ENCODE measurements around the gene PITPNM2. TPM values are rescaled to one million over a fixed set of nuclear protein-coding genes. Genes with fewer than 3 reads are reported as not detected.
A peak's percentile ranks its signal among the peaks of the same experiment; 100 is the strongest.

PITPNM2 gene
- total and polyA plus RNA-seq, 12 donors: 5.6 to 32.7 (median 18.4) TPM

DNA sequence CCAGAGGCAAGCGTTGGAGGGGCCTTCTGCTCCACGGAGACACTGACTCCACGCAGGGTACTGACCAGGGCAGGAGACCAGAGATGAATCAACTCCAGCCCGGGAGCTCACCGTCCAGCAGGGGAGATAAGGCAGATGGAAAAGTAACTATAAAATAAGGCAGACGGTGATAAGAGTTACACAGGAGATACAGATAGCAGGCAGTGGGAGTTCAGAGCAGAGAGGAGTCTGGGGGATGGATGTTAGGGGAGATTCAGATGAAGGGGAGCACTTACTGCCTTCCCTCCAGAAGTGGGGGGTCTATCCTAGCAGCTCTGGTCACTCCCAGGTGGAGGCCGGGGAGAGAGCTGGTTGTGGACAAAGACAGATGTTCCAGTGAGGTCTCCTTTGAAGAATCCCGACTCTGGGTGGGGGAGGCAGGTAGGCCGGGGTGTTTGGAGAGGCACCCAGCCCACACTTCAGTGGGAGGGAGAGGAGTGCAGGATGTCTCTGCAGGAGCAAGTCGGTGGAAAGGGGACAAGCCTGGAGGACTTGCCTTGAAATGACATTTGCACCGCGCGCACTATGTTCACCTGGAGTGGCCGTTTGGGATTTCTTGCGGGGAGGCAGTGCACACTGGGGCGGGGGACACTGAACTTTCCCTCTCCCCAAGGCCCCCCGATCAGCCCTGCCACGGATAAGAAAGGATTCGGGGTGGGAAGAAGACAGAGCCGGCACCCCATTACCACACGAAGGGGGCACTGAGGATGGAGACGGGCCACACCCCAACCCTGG is 1.2 kb downstream of the PITPNM2 start:
- peak in 7 of 8 donors; percentile 4 to 46 (median 24) for ATAC-seq

DNA sequence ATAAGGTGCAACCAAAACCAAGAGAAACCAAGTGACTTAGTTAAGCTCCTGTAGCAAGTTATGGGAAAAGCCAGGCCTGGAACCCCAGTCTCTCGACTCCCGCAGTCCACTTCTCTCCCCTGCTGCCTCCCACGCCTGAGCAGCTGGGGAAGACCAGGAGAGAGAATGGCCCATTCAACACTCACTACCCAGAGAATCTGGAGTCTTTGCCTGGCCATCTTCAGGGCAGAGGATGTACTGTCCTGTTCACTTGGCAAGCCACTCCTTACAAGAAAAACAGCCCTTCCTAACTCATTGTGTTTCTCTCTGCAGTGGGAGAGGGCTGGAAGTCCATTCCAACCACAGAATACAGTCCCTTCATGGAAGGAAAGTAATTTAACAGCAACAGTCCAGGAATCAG is 1.8 kb downstream of the PITPNM2 start:
- peak overlapping the region in 9 of 10 donors; percentile 63 to 92 (median 83) for H3K27ac ChIP-seq
- H3K4me1 ChIP-seq: peaks cover 7 to 34% (median 27%) of the 10 kb centered on the region in 9 donors
- H3K9me3 ChIP-seq: no peaks in the 10 kb centered on the region
- ATAC-seq (peak in 3 of 8 donors; percentile 18 to 47 (median 32)), DNase-seq (no peak)
- intact Hi-C loops (cut with DNase I): loop anchor here in 8 of 10 donors (2.0 to 10.0 kb wide), 9 partner anchors 30 to 167 kb away; partner anchors contain the start of gene ARL6IP4 (in 2 of the 8)
- H3K36me3 ChIP-seq: peaks cover 0 to 9% (median 0%) of the 10 kb centered on the region in 9 donors
- peak overlapping the region in 8 of 10 donors; percentile 64 to 90 (median 72) for H3K4me3 ChIP-seq
- TF ChIP-seq, protein P1, sequence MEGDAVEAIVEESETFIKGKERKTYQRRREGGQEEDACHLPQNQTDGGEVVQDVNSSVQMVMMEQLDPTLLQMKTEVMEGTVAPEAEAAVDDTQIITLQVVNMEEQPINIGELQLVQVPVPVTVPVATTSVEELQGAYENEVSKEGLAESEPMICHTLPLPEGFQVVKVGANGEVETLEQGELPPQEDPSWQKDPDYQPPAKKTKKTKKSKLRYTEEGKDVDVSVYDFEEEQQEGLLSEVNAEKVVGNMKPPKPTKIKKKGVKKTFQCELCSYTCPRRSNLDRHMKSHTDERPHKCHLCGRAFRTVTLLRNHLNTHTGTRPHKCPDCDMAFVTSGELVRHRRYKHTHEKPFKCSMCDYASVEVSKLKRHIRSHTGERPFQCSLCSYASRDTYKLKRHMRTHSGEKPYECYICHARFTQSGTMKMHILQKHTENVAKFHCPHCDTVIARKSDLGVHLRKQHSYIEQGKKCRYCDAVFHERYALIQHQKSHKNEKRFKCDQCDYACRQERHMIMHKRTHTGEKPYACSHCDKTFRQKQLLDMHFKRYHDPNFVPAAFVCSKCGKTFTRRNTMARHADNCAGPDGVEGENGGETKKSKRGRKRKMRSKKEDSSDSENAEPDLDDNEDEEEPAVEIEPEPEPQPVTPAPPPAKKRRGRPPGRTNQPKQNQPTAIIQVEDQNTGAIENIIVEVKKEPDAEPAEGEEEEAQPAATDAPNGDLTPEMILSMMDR (IDR thresholded peaks at IDR 0.05): peak in 1 of 9 donors; percentile 17
- H3K27me3 ChIP-seq: peaks cover 0 to 12% (median 0%) of the 10 kb centered on the region in 7 donors
- 60 to 65% methylated on average over 3 of the region's 3 CpGs for WGBS, 2 donors

More for the DNA sequence above, 1.2 kb downstream of the PITPNM2 start:
- peaks cover 0 to 14% (median 0%) of the 10 kb centered on the region in 9 donors for H3K36me3 ChIP-seq
- H3K4me1 ChIP-seq: peaks cover 7 to 33% (median 27%) of the 10 kb centered on the region in 9 donors
- intact Hi-C loops (cut with DNase I): loop anchor here (2.0 to 10.0 kb wide), 15 partner anchors 31 to 171 kb away; partner anchors contain the start of genes ARL6IP4 (in 7 of the 10), MPHOSPH9 (in 1 of the 10) and MTRFR (in 1 of the 10)
- H3K27ac ChIP-seq: peak overlapping the region in 9 of 10 donors; percentile 63 to 92 (median 83)
- peak overlapping the region; percentile 58 to 90 (median 72) for H3K4me3 ChIP-seq
- peaks cover 0 to 12% (median 0%) of the 10 kb centered on the region in 7 donors for H3K27me3 ChIP-seq
- TF ChIP-seq, protein P1 (IDR thresholded peaks at IDR 0.05): no peak
- WGBS, 2 donors: 21 to 23% methylated on average over 22 of the region's 22 CpGs
- DNase-seq: peak in 1 of 2 donors; percentile 16
- H3K9me3 ChIP-seq: no peaks in the 10 kb centered on the region

DNA sequence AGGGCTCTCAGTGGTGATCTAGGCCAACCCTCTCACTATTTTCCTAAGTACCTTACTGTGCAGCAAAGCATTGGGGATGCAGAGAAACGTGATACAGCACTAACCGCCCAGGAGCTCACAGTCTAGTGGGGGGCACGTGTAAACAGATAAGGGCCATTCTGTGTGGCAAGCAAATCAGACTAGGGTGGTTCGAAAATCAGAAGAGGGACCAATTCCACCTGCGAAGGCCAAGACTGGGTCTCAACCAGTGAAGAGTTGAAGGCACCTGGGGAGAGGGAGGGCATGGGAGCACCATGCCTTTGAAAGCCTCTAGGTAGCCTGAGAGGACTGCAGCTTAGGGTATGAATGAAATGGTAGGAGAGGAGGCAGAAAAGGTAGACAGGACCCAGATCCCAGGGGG is 2.2 kb downstream of the PITPNM2 start:
- intact Hi-C loops (cut with DNase I): loop anchor here in 8 of 10 donors (2.0 to 10.0 kb wide), 9 partner anchors 30 to 166 kb away; partner anchors contain the start of gene ARL6IP4 (in 2 of the 8)

More for the DNA sequence above, 2.2 kb downstream of the PITPNM2 start:
- H3K36me3 ChIP-seq: peaks cover 0 to 6% (median 0%) of the 10 kb centered on the region in 9 donors
- no peak overlapping the region for H3K4me3 ChIP-seq
- 71 to 96% methylated on average over 5 of the region's 5 CpGs for WGBS, 2 donors
- peak overlapping the region in 6 of 10 donors; percentile 74 to 92 (median 84) for H3K27ac ChIP-seq
- H3K9me3 ChIP-seq: no peaks in the 10 kb centered on the region
- peaks cover 7 to 38% (median 31%) of the 10 kb centered on the region in 9 donors for H3K4me1 ChIP-seq
- peaks cover 0 to 12% (median 0%) of the 10 kb centered on the region in 7 donors for H3K27me3 ChIP-seq
- DNase-seq (no peak), ATAC-seq (no peak)
- TF ChIP-seq, protein P1 (IDR thresholded peaks at IDR 0.05): no peak
